Liver (tissue), 9 donors: ENCODE measurements around the gene ZNF747. TPM values are rescaled to one million over a fixed set of nuclear protein-coding genes. Genes with fewer than 3 reads are reported as not detected.
A peak's percentile ranks its signal among the peaks of the same experiment; 100 is the strongest.
"Not testable (repeated sequence)": the region's sequence is repeated elsewhere in the genome, so short reads cannot be mapped to it uniquely, and the experiment has no call there.

ENCODE experiments used
- DNase-seq: peaks from one replicate; pipeline ENCODE4 v3.0.0-alpha.2; 2017; ENCODE audit warnings: low spot score
- H3K27ac ChIP-seq, 2 donors: one replicate each; pipeline ENCODE4 v1.7.0; 2013; ENCODE audit warnings: inconsistent platforms in 2 of 2, low read length in 2 of 2, control low read depth in 1 of 2, low read depth in 1 of 2, mild to moderate bottlenecking in 1 of 2
- H3K27me3 ChIP-seq, 4 donors: one replicate each; pipeline versions ENCODE4 v1.6.1 to v1.7.0; 2013; ENCODE audit warnings: low read length in 3 of 4, inconsistent platforms in 1 of 4, mild to moderate bottlenecking in 1 of 4, moderate library complexity in 1 of 4; ENCODE audit not compliant: control insufficient read depth in 4 of 4, insufficient read depth in 4 of 4
- H3K36me3 ChIP-seq, 4 donors: one replicate each; pipeline versions ENCODE4 v1.6.1 to v1.7.0; 2013; ENCODE audit warnings: low read length in 3 of 4, mild to moderate bottlenecking in 3 of 4, low read depth in 1 of 4, moderate library complexity in 1 of 4; ENCODE audit not compliant: control insufficient read depth in 4 of 4, insufficient read depth in 3 of 4
- H3K4me1 ChIP-seq, 4 donors: one replicate each; pipeline versions ENCODE4 v1.6.1 to v1.7.0; 2013; ENCODE audit warnings: low read length in 3 of 4, mild to moderate bottlenecking in 3 of 4, moderate library complexity in 1 of 4; ENCODE audit not compliant: control insufficient read depth in 4 of 4, insufficient read depth in 4 of 4
- H3K4me3 ChIP-seq, 3 donors: one replicate each; pipeline versions ENCODE4 v1.6.1 to v1.7.0; 2013; ENCODE audit warnings: low read length in 3 of 3, control low read depth in 1 of 3, low read depth in 1 of 3, mild to moderate bottlenecking in 1 of 3
- H3K9ac ChIP-seq, 2 donors: one replicate each; pipeline ENCODE4 v1.7.0; 2013; ENCODE audit warnings: low read length in 2 of 2, mild to moderate bottlenecking in 2 of 2, moderate library complexity in 2 of 2, control low read depth in 1 of 2, low read depth in 1 of 2
- H3K9me3 ChIP-seq, 4 donors: one replicate each; pipeline versions ENCODE4 v1.6.1 to v1.7.0; 2013; ENCODE audit warnings: low read length in 3 of 4; ENCODE audit not compliant: control insufficient read depth in 4 of 4
- EGR1 ChIP-seq, 2 donors: IDR thresholded peaks; 2 replicates each; pipeline ENCODE4 v1.6.1; 2016 to 2018; ENCODE audit warnings: antibody characterized with exemption in 2 of 2, low read depth in 2 of 2
- HNF4A ChIP-seq, 2 donors: conservative IDR thresholded peaks; 2 replicates each; pipeline ENCODE4 v1.6.1; 2016; ENCODE audit warnings: antibody characterized with exemption in 2 of 2, mild to moderate bottlenecking in 2 of 2
- MAX ChIP-seq: IDR thresholded peaks from 2 replicates; pipeline ENCODE4 v1.6.1; 2016; ENCODE audit warnings: antibody characterized with exemption
- NR2F2 ChIP-seq: IDR thresholded peaks from 2 replicates; pipeline ENCODE4 v1.6.1; 2016; ENCODE audit warnings: antibody characterized with exemption
- RAD21 ChIP-seq, 2 donors: IDR thresholded peaks; 2 replicates each; pipeline ENCODE4 v1.6.1; 2016; ENCODE audit warnings: antibody characterized with exemption in 2 of 2, mild to moderate bottlenecking in 2 of 2
- RXRA ChIP-seq, 2 donors: IDR thresholded peaks; 2 replicates each; pipeline ENCODE4 v1.6.1; 2017 to 2018; ENCODE audit warnings: antibody characterized with exemption in 2 of 2, mild to moderate bottlenecking in 1 of 2
- TAF1 ChIP-seq: conservative IDR thresholded peaks from 2 replicates; pipeline ENCODE4 v1.6.1; 2016; ENCODE audit warnings: antibody characterized with exemption, mild to moderate bottlenecking
- WGBS: extraction: QIAGEN DNeasy Blood & Tissue Kit; methylation state at CpG from one replicate; pipeline ENCODE4 v1.1.7; 2013; 5-methylcytosine and 5-hydroxymethylcytosine counted together
- polyA plus RNA-seq, 2 donors: library from polyadenylated mRNA; stranded (reverse) in 1 of 2; unstranded in 1 of 2; fragments of 200-250 nt in 1 of 2; fragments of >200 nt in 1 of 2; fragmentation: Nextera tagmentation in 1 of 2; extraction: Ambion mirVana in 1 of 2; gene quantifications; one replicate each; pipeline versions ENCODE4 v1.2.1 to v1.2.3, GENCODE V29; 2013 to 2015
- total RNA-seq, 2 donors: library from RNA; depleted of rRNA; stranded (reverse); fragments of >200 nt; gene quantifications; one replicate each; pipeline ENCODE4 v1.2.3, GENCODE V29; 2014
- TF ChIP-seq, protein P1 (sequence below): IDR thresholded peaks from 2 replicates; pipeline ENCODE4 v1.6.1; 2016; ENCODE audit warnings: antibody characterized with exemption, mild to moderate bottlenecking
- TF ChIP-seq, protein P2 (sequence below): fragments of 150-350 bp; IDR thresholded peaks from 2 replicates; pipeline ENCODE4 v1.5.1; 2017; ENCODE audit warnings: improper control_type of control experiment, low read depth, low read length; ENCODE audit not compliant: missing input control
- donor health status: healthy.
- donor health status: healthy.
- donor health status: healthy.
- donor health status: healthy.
- donor health status: healthy.

The ZNF747 gene
- total and polyA plus RNA-seq, 4 donors, result 3.8 to 10.5 (median 6.5) TPM

- TF ChIP-seq NR2F2 (no peak), TAF1 (no peak), MAX (no peak)
- 82% methylated on average over 8 of the region's 8 CpGs for WGBS
- Histone ChIP-seq H3K4me1 (peaks cover 0 to 13% (median 5%) of the 10 kb centered on the region in 4 donors), H3K27ac (no peak overlapping the region), H3K27me3 (no peaks in the 10 kb centered on the region), H3K4me3 (no peak overlapping the region), H3K9me3 (no peaks in the 10 kb centered on the region), H3K36me3 (no peaks in the 10 kb centered on the region), H3K9ac (no peak overlapping the region)
- DNase-seq, result no peak
Measured at GRCh38 chr16:30539000-30539964, 4.6 kb upstream of the ZNF747 start.

DNA sequence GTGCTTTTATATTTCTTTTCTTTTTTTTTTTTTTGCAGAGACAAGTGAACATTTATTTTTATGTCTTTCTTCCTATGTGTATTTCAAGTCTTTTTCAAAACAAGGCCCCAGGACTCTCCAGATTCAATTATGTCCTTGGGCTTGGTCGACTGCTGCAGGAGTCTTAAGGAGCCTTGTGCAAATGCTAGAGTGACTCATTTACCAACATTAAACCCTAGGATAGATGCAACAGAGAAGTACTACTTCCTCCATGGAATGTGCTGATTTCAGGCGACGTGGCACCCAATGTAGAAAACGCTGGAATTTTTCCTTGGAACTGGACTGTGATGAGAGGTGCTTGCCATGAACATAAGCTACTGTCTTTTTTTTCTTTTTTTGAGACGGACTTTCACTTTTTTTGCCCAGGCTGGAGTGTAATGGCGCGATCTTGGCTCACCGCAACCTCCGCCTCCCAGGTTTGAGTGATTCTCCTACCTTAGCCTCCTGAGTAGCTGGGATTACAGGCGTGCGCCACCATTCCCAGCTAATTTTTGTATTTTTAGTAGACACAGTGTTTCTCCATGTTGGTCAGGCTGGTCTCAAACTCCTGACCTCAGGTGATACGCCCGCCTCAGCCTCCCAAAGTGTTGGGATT, 1.9 kb upstream of the ZNF747 start:
- not testable (repeated sequence) for H3K9me3 ChIP-seq, H3K9ac ChIP-seq, H3K27ac ChIP-seq, H3K4me3 ChIP-seq, H3K27me3 ChIP-seq, H3K36me3 ChIP-seq, DNase-seq
- 95% methylated on average over 13 of the region's 13 CpGs for WGBS
- peaks cover 3 to 27% (median 12%) of the 10 kb centered on the region in 4 donors for H3K4me1 ChIP-seq

GRCh38 chr16:30535777-30536190, 1.1 kb upstream of the ZNF747 start:
- Histone ChIP-seq H3K27ac (peak overlapping the region; percentile 86 to 99), H3K36me3 (peaks cover 0 to 6% (median 1%) of the 10 kb centered on the region in 4 donors), H3K9ac (peak overlapping the region; percentile 70 to 76), H3K27me3 (no peaks in the 10 kb centered on the region), H3K9me3 (no peaks in the 10 kb centered on the region), H3K4me3 (peak overlapping the region; percentile 65 to 94 (median 81)), H3K4me1 (peaks cover 6 to 29% (median 18%) of the 10 kb centered on the region in 4 donors)
- 28% methylated on average over 12 of the region's 12 CpGs for WGBS
- peak; percentile 71 for DNase-seq
- TF ChIP-seq MAX (peak; percentile 98), EGR1 (IDR thresholded peaks at IDR 0.05; ENCODE audit: low read depth in 2 of 2) (no peak), HNF4A (conservative IDR thresholded peaks at IDR 0.05) (peak in 1 of 2 donors; percentile 7), RXRA (IDR thresholded peaks at IDR 0.05) (peak in 1 of 2 donors; percentile 5), RAD21 (IDR thresholded peaks at IDR 0.05) (peak; percentile 81 to 83)
- TF ChIP-seq, protein P1, sequence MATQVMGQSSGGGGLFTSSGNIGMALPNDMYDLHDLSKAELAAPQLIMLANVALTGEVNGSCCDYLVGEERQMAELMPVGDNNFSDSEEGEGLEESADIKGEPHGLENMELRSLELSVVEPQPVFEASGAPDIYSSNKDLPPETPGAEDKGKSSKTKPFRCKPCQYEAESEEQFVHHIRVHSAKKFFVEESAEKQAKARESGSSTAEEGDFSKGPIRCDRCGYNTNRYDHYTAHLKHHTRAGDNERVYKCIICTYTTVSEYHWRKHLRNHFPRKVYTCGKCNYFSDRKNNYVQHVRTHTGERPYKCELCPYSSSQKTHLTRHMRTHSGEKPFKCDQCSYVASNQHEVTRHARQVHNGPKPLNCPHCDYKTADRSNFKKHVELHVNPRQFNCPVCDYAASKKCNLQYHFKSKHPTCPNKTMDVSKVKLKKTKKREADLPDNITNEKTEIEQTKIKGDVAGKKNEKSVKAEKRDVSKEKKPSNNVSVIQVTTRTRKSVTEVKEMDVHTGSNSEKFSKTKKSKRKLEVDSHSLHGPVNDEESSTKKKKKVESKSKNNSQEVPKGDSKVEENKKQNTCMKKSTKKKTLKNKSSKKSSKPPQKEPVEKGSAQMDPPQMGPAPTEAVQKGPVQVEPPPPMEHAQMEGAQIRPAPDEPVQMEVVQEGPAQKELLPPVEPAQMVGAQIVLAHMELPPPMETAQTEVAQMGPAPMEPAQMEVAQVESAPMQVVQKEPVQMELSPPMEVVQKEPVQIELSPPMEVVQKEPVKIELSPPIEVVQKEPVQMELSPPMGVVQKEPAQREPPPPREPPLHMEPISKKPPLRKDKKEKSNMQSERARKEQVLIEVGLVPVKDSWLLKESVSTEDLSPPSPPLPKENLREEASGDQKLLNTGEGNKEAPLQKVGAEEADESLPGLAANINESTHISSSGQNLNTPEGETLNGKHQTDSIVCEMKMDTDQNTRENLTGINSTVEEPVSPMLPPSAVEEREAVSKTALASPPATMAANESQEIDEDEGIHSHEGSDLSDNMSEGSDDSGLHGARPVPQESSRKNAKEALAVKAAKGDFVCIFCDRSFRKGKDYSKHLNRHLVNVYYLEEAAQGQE, result no peak
- TF ChIP-seq, protein P2, sequence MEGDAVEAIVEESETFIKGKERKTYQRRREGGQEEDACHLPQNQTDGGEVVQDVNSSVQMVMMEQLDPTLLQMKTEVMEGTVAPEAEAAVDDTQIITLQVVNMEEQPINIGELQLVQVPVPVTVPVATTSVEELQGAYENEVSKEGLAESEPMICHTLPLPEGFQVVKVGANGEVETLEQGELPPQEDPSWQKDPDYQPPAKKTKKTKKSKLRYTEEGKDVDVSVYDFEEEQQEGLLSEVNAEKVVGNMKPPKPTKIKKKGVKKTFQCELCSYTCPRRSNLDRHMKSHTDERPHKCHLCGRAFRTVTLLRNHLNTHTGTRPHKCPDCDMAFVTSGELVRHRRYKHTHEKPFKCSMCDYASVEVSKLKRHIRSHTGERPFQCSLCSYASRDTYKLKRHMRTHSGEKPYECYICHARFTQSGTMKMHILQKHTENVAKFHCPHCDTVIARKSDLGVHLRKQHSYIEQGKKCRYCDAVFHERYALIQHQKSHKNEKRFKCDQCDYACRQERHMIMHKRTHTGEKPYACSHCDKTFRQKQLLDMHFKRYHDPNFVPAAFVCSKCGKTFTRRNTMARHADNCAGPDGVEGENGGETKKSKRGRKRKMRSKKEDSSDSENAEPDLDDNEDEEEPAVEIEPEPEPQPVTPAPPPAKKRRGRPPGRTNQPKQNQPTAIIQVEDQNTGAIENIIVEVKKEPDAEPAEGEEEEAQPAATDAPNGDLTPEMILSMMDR, result peak; percentile 69
